Lower leg skin (tissue), 4 donors: ENCODE data around the gene DDX11. TPM values are rescaled to one million over a fixed set of nuclear protein-coding genes. Genes with fewer than 3 reads are reported as not detected.

Experiments
- DNase-seq, 2 donors: peaks; one replicate each; pipeline ENCODE4 v3.0.0-alpha.2; 2019; ENCODE audit warnings: low spot score in 2 of 2
- H3K4me3 ChIP-seq: fragments of 200-600 bp; sonication (generic); 2 replicates; pipeline ENCODE4 v1.5.1; 2017; ENCODE audit warnings: mild to moderate bottlenecking, low read depth; ENCODE audit not compliant: poor library complexity, severe bottlenecking
- POLR2A ChIP-seq, 2 donors: fragments of 450-650 bp; IDR thresholded peaks; one replicate each; pipeline ENCODE4 v1.6.1; 2016 to 2017; ENCODE audit warnings: antibody characterized with exemption in 2 of 2, mild to moderate bottlenecking in 1 of 2, moderate library complexity in 1 of 2
- WGBS, 2 donors: methylation state at CpG; one replicate each; pipeline ENCODE4 v1.1.5; 2018; 5-methylcytosine and 5-hydroxymethylcytosine counted together
- intact Hi-C: fragments of 100-400 bp; cut with DNase I; formaldehyde crosslinking; loops from one replicate; pipeline ENCODE4 v1.15.0; 2023; ENCODE audit warnings: low total_unique reads
- total RNA-seq, 4 donors: library from RNA; depleted of rRNA; stranded (reverse); fragments of >200 nt; gene quantifications; one replicate each; pipeline ENCODE4 v1.1.0, GENCODE V29; 2016
- TF ChIP-seq, protein P1 (sequence below), 3 donors: fragments of 450-650 bp; IDR thresholded peaks; one replicate each; pipeline ENCODE4 v1.5.1; 2016; ENCODE audit warnings: antibody characterized with exemption in 3 of 3, mild to moderate bottlenecking in 3 of 3, moderate library complexity in 2 of 3

Gene DDX11
- total RNA-seq, 4 donors from 2014 or later: 23.5 to 26.8 (median 25.7) TPM

GRCh38 chr12:31033146-31033545 is 40.5 kb upstream of the DDX11 start:
- TF ChIP-seq POLR2A (IDR thresholded peaks at IDR 0.05): no peak
- TF ChIP-seq, protein P1, sequence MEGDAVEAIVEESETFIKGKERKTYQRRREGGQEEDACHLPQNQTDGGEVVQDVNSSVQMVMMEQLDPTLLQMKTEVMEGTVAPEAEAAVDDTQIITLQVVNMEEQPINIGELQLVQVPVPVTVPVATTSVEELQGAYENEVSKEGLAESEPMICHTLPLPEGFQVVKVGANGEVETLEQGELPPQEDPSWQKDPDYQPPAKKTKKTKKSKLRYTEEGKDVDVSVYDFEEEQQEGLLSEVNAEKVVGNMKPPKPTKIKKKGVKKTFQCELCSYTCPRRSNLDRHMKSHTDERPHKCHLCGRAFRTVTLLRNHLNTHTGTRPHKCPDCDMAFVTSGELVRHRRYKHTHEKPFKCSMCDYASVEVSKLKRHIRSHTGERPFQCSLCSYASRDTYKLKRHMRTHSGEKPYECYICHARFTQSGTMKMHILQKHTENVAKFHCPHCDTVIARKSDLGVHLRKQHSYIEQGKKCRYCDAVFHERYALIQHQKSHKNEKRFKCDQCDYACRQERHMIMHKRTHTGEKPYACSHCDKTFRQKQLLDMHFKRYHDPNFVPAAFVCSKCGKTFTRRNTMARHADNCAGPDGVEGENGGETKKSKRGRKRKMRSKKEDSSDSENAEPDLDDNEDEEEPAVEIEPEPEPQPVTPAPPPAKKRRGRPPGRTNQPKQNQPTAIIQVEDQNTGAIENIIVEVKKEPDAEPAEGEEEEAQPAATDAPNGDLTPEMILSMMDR (IDR thresholded peaks at IDR 0.05): no peak
- 60 to 63% methylated on average over 3 of the region's 3 CpGs for WGBS, 2 donors
- DNase-seq: no peak
- intact Hi-C loops: no loop called here
- no peak overlapping the region for H3K4me3 ChIP-seq

- 74 to 79% methylated on average over 6 of the region's 6 CpGs for WGBS, 2 donors
- peak in 1 of 2 donors; percentile 43 for DNase-seq
- intact Hi-C loops: no loop called here
- H3K4me3 ChIP-seq: no peak overlapping the region
- no peak for TF ChIP-seq POLR2A (IDR thresholded peaks at IDR 0.05)
- TF ChIP-seq, protein P1 (IDR thresholded peaks at IDR 0.05): no peak
These were observed 40.0 kb upstream of the DDX11 start for GRCh38 chr12:31033681-31034080.

GRCh38 chr12:31034372-31034771 is 39.3 kb upstream of the DDX11 start:
- TF ChIP-seq, protein P1 (IDR thresholded peaks at IDR 0.05): no peak
- TF ChIP-seq POLR2A (IDR thresholded peaks at IDR 0.05): no peak
- H3K4me3 ChIP-seq: no peak overlapping the region
- intact Hi-C loops: no loop called here
- WGBS, 2 donors: 77 to 82% methylated on average over 3 of the region's 3 CpGs
- peak in 1 of 2 donors; percentile 71 for DNase-seq

DNA sequence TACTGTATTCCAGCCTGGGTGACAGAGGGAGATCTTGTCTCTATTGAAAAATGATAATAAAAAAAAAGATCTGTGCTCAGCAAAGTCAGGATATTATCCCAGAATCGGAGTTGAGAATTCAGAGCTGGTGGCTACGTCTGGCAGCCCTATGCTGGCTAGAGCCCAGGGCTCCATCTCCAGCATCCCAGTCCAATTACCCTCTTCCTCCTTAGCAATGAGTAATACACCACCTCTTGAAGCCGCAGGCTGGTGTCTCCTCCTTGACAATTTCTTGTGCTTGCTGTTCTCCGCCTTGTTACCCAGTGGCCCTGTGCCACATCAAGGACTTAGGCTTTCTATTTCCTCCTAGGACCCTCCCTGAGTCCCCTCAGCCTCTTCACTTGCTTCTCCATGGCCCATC is 38.4 kb upstream of the DDX11 start:
- no peak overlapping the region for H3K4me3 ChIP-seq
- intact Hi-C loops: no loop called here
- TF ChIP-seq POLR2A (IDR thresholded peaks at IDR 0.05): no peak
- TF ChIP-seq, protein P1 (IDR thresholded peaks at IDR 0.05): no peak
- WGBS, 2 donors: 53 to 55% methylated on average over 4 of the region's 4 CpGs
- no peak for DNase-seq

- WGBS, 2 donors: 76 to 83% methylated on average over 4 of the region's 4 CpGs
- DNase-seq: peak in 1 of 2 donors; percentile 66
- TF ChIP-seq, protein P1 (IDR thresholded peaks at IDR 0.05): no peak
- TF ChIP-seq POLR2A (IDR thresholded peaks at IDR 0.05): no peak
- no peak overlapping the region for H3K4me3 ChIP-seq
- intact Hi-C loops: no loop called here
These were observed 37.5 kb upstream of the DDX11 start for GRCh38 chr12:31035967-31036665.

- intact Hi-C loops: no loop called here
- no peak overlapping the region for H3K4me3 ChIP-seq
- DNase-seq: peak in 1 of 2 donors; percentile 58
- no peak for TF ChIP-seq POLR2A (IDR thresholded peaks at IDR 0.05)
- TF ChIP-seq, protein P1 (IDR thresholded peaks at IDR 0.05): no peak
- WGBS, 2 donors: 93 to 100% methylated on average over 1 of the region's 1 CpG
These were observed 36.6 kb upstream of the DDX11 start for GRCh38 chr12:31037028-31037427.
